Measurements from ENCODE around the gene PRLR.

DNA sequence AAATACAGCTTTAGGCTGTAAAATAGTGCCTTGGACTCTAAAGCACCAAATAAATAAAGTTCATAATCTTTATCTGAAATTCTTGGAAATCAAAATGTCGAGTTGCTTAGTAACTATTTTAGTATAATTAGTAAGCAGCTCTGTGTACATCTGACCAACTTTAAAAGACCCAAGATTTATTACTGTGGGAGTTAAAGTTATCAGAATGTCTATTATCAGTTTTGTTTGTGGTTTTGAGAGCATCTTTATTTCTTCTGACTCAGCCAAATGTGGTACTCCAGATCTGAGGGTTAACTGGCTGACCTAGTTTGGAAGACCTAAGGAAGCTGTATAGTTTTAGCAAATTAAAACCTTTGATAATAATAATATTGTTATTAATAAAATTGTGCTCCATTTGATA lies 81.2 kb downstream of the PRLR start:
- TF ChIP-seq CTBP1 (IDR thresholded peaks at IDR 0.05; ENCODE audit: borderline replicate concordance) (no peak), TARDBP (IDR thresholded peaks at IDR 0.05) (no peak), SP1 (IDR thresholded peaks at IDR 0.05) (no peak), ELF4 (IDR thresholded peaks at IDR 0.05) (no peak), BHLHE40 (IDR thresholded peaks at IDR 0.05; ENCODE audit: borderline replicate concordance) (no peak), NFRKB (IDR thresholded peaks at IDR 0.05) (no peak), FOXA1 (IDR thresholded peaks at IDR 0.05) (no peak)
- TF ChIP-seq, protein P1, sequence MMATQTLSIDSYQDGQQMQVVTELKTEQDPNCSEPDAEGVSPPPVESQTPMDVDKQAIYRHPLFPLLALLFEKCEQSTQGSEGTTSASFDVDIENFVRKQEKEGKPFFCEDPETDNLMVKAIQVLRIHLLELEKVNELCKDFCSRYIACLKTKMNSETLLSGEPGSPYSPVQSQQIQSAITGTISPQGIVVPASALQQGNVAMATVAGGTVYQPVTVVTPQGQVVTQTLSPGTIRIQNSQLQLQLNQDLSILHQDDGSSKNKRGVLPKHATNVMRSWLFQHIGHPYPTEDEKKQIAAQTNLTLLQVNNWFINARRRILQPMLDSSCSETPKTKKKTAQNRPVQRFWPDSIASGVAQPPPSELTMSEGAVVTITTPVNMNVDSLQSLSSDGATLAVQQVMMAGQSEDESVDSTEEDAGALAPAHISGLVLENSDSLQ (IDR thresholded peaks at IDR 0.05), result no peak
